UCSD-AML1 (cell line): ENCODE results near the gene FBRSL1.
"Not testable (repeated sequence)": the region's sequence is repeated elsewhere in the genome, so short reads cannot be mapped to it uniquely, and the experiment has no call there.

Source experiments
- DNase-seq: peaks from one replicate; lab custom pipeline; 2025; ENCODE audit not compliant: unreplicated experiment; lab: John Stamatoyannopoulos, UW

Gene FBRSL1

GRCh38 chr12:132489602-132490266 is at the start of gene FBRSL1:
Gene FBRSL1, plus strand, starts transcription at chr12:132490151.
- peak; percentile 97 for DNase-seq

GRCh38 chr12:132440420-132440819 is 49.5 kb upstream of the FBRSL1 start:
- not testable (repeated sequence) for DNase-seq

- no peak for DNase-seq
These were observed 47.8 kb upstream of the FBRSL1 start for GRCh38 chr12:132441871-132442863.

- DNase-seq = no peak
These were observed 46.9 kb upstream of the FBRSL1 start for GRCh38 chr12:132443091-132443490.

- no peak for DNase-seq
These were observed 45.7 kb upstream of the FBRSL1 start for GRCh38 chr12:132444283-132444682.

GRCh38 chr12:132444957-132445883 is 44.7 kb upstream of the FBRSL1 start:
- DNase-seq = peak; percentile 66

- DNase-seq = no peak
These were observed 43.9 kb upstream of the FBRSL1 start for GRCh38 chr12:132445884-132446632.

GRCh38 chr12:132446633-132447326 is 43.2 kb upstream of the FBRSL1 start:
- DNase-seq = no peak

GRCh38 chr12:132447327-132447720 is 42.6 kb upstream of the FBRSL1 start:
- no peak for DNase-seq

- DNase-seq = no peak
These were observed 42.1 kb upstream of the FBRSL1 start for GRCh38 chr12:132447731-132448462.

- DNase-seq = no peak
These were observed 41.5 kb upstream of the FBRSL1 start for GRCh38 chr12:132448463-132448820.

- DNase-seq = no peak
These were observed 40.2 kb upstream of the FBRSL1 start for GRCh38 chr12:132449565-132450417.

GRCh38 chr12:132450418-132451171 is 39.4 kb upstream of the FBRSL1 start:
- no peak for DNase-seq

GRCh38 chr12:132451172-132451835 is 38.6 kb upstream of the FBRSL1 start:
- DNase-seq = no peak

- DNase-seq = no peak
These were observed 38.1 kb upstream of the FBRSL1 start for GRCh38 chr12:132451836-132452195.

- DNase-seq = no peak
These were observed 37.2 kb upstream of the FBRSL1 start for GRCh38 chr12:132452596-132453350.
